IMR-90 (cell line): ENCODE results near the gene KCNK6.

Experiments
- CEBPB ChIP-seq: IDR thresholded peaks from 2 replicates; pipeline ENCODE4 v1.6.1; 2012; ENCODE audit warnings: low read depth, low read length, improper control_type of control experiment
- CHD1 ChIP-seq: IDR thresholded peaks from 2 replicates; pipeline ENCODE4 v1.6.1; 2012; ENCODE audit warnings: low read depth, low read length, improper control_type of control experiment
- CTCF ChIP-seq: conservative IDR thresholded peaks from 2 replicates; pipeline ENCODE4 v1.5.1; 2012; ENCODE audit warnings: mild to moderate bottlenecking, low read depth, low read length, improper control_type of control experiment
- MAZ ChIP-seq: IDR thresholded peaks from 2 replicates; pipeline ENCODE4 v1.6.1; 2012; ENCODE audit warnings: low read depth, mild to moderate bottlenecking, low read length, improper control_type of control experiment, moderate library complexity, borderline replicate concordance
- MXI1 ChIP-seq: IDR thresholded peaks from 2 replicates; pipeline ENCODE4 v1.6.1; 2012; ENCODE audit warnings: low read depth, mild to moderate bottlenecking, low read length, moderate library complexity, borderline replicate concordance
- NFE2L2 ChIP-seq: fragments of 150-350 bp; IDR thresholded peaks from 2 replicates; pipeline ENCODE4 v1.6.1; 2016; ENCODE audit warnings: low read depth, mild to moderate bottlenecking, low read length
- POLR2A ChIP-seq: IDR thresholded peaks from 2 replicates; pipeline ENCODE4 v1.6.1; 2012; ENCODE audit warnings: mild to moderate bottlenecking, low read depth, low read length
- RAD21 ChIP-seq: IDR thresholded peaks from 2 replicates; pipeline ENCODE4 v1.6.1; 2012; ENCODE audit warnings: low read length, improper control_type of control experiment
- RCOR1 ChIP-seq: IDR thresholded peaks from 2 replicates; pipeline ENCODE4 v1.6.1; 2012; ENCODE audit warnings: mild to moderate bottlenecking, low read length, improper control_type of control experiment; ENCODE audit not compliant: insufficient replicate concordance
- RFX5 ChIP-seq: IDR thresholded peaks from 2 replicates; pipeline ENCODE4 v1.8.0; 2012; ENCODE audit warnings: low read depth, mild to moderate bottlenecking, low read length, moderate library complexity
- SMC3 ChIP-seq: fragments of 150-350 bp; IDR thresholded peaks from 2 replicates; pipeline ENCODE4 v1.6.1; 2016; ENCODE audit warnings: low read depth, mild to moderate bottlenecking, antibody characterized with exemption, low read length, moderate library complexity
- USF2 ChIP-seq: fragments of 150-350 bp; IDR thresholded peaks from 2 replicates; pipeline ENCODE4 v1.6.1; 2017; ENCODE audit warnings: mild to moderate bottlenecking, antibody characterized with exemption, low read length, low read depth

DNA sequence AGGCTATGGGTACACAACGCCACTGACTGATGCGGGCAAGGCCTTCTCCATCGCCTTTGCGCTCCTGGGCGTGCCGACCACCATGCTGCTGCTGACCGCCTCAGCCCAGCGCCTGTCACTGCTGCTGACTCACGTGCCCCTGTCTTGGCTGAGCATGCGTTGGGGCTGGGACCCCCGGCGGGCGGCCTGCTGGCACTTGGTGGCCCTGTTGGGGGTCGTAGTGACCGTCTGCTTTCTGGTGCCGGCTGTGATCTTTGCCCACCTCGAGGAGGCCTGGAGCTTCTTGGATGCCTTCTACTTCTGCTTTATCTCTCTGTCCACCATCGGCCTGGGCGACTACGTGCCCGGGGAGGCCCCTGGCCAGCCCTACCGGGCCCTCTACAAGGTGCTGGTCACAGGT is 6.9 kb downstream of the KCNK6 start:
- TF ChIP-seq POLR2A: no peak
- TF ChIP-seq CTCF: no peak
- no peak for TF ChIP-seq RAD21
- TF ChIP-seq SMC3: no peak
- no peak for TF ChIP-seq MAZ
- no peak for TF ChIP-seq MXI1
- TF ChIP-seq USF2: no peak
- TF ChIP-seq NFE2L2: no peak
- no peak for TF ChIP-seq CHD1
- no peak for TF ChIP-seq RCOR1
- TF ChIP-seq CEBPB: no peak
- TF ChIP-seq RFX5: no peak
